Omental fat pad (tissue), 4 donors: Measurements from ENCODE around the gene ARL10. TPM values are rescaled to one million over a fixed set of nuclear protein-coding genes. Genes with fewer than 3 reads are reported as not detected.

ENCODE experiments used
- ATAC-seq: fragments of 150-250 bp; one replicate; pipeline ENCODE4 v1.9.1; 2016; ENCODE audit warnings: mild to moderate bottlenecking, moderate library complexity; ENCODE audit not compliant: low FRiP score
- DNase-seq: peaks from one replicate; pipeline ENCODE4 v3.0.0-alpha.2; 2019; ENCODE audit warnings: low spot score
- CTCF ChIP-seq, 3 donors: fragments of 450-650 bp; IDR thresholded peaks; one replicate each; pipeline ENCODE4 v1.5.1; 2016 to 2017; ENCODE audit warnings: antibody characterized with exemption in 3 of 3, mild to moderate bottlenecking in 3 of 3, moderate library complexity in 2 of 3
- total RNA-seq, 4 donors: library from RNA; depleted of rRNA; stranded (reverse); fragments of >200 nt; gene quantifications; one replicate each; pipeline ENCODE4 v1.1.0, GENCODE V29; 2016

The ARL10 gene, protein sequence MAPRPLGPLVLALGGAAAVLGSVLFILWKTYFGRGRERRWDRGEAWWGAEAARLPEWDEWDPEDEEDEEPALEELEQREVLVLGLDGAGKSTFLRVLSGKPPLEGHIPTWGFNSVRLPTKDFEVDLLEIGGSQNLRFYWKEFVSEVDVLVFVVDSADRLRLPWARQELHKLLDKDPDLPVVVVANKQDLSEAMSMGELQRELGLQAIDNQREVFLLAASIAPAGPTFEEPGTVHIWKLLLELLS
- 10 to 100 TPM in 1 of 4 donors, 1 to 10 TPM in 3; 4.2 to 12.1 (median 6.7) TPM for total RNA-seq

GRCh38 chr5:176365351-176366231, at the start of gene ARL10:
ARL10 (plus strand) TSS chr5:176365487; CDS start chr5:176365564, 77 bp downstream.
- TF ChIP-seq CTCF (IDR thresholded peaks at IDR 0.05): no peak
- no peak for DNase-seq
- ATAC-seq: peak; percentile 64

- no peak for ATAC-seq
- no peak for TF ChIP-seq CTCF (IDR thresholded peaks at IDR 0.05)
- DNase-seq: no peak
Measured at GRCh38 chr5:176317534-176318374, 47.5 kb upstream of the ARL10 start.

GRCh38 chr5:176319827-176320554, 45.3 kb upstream of the ARL10 start:
- TF ChIP-seq CTCF (IDR thresholded peaks at IDR 0.05): no peak
- no peak for DNase-seq
- ATAC-seq: no peak

- no peak for TF ChIP-seq CTCF (IDR thresholded peaks at IDR 0.05)
- ATAC-seq (no peak), DNase-seq (no peak)
Measured at GRCh38 chr5:176320577-176320976, 44.7 kb upstream of the ARL10 start.

DNA sequence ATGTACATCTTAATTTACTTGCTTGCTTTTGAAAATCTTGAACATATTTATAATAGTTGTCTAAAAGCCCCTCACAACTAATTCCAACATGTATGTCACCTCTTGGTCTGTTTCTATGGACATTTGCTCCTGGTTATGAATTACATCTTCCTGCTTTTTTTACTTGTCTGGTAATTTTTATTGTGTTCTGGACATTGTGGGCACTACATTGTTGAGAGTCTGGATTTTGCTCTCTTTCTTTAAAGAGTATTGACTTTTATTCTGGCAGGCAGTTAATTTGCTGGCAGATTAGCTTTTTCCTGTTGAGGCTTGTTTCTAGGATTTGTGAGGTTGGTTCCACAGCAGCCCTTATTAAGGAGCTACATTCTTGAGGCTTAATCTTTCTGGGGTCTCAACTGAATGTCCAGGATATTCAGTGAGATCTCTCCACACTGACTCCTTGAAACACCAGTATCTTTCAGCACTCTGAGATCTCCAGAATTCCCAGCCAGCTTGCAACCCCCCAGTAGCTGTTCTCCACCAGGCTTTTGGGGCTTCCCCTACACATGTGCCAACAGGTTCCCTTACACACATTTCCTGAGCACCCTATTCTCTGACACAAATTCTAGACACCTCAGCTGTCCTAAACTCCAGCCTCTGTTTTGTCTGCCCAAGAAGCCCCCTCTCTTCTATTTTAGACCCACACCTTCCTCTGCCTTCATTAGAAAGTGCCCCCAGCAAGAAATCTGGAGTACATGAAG, 31.1 kb upstream of the ARL10 start:
- DNase-seq (no peak), ATAC-seq (no peak)
- TF ChIP-seq CTCF (IDR thresholded peaks at IDR 0.05): no peak

DNA sequence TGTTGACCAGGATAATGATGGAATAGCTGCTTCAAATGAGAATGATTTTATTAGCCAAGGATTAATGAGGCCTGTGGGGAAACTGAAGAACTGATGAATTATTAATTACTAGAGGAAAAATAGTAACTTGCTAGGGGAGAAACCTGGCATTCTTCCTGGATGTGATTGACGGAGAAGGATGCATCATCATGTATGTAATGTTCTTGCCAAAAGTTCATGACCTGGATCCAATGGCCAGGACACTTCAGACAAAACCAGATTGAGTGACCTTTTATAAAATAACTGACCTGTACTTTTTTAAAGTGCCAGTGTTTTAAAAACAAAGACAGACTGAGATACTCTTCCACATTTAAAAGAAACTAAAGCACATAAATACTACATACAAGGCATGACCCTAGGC, 27.4 kb upstream of the ARL10 start:
- ATAC-seq: no peak
- TF ChIP-seq CTCF (IDR thresholded peaks at IDR 0.05): no peak
- no peak for DNase-seq
